Measurements from ENCODE around the gene TSC22D3.

The TSC22D3 gene

DNA sequence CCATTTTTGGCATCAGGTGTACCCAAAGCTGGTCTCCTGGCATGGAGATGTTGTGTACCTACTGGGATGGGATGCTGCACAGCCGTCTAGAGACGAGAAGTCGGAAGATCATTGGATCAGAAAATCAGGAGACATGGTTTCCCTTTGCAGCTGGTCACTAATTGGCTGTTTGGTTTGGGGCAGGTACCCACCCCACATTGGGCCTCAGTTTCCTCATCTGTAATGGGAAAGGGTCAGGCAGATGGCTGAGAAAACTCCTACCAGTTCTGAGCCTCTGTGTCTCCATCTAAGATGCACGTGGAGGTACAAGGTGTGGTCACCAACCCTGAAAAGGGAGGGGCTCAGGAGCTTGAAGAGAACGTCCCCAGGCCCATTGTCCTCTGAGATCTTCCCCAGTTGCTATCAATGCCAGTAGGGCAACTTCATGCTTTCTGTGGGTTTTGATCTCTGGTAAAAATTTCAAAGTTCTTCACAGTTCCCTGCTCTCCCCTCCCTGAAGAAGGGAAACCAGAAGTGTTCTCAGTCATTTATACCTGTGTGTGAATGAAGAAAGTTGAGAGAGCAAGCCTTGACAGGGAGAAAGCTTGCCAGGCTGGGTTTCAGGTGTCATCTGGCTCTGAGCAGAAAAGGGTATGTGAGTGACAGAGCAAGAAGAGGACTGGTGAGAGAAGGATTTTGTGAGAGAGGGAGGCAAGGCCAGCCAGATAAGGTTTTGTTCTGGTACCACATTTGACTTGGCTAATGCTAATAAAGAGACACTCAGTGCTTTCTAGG lies 15.1 kb downstream of the TSC22D3 start:
- Histone ChIP-seq H4K20me1 (ENCODE audit: insufficient read depth, low read length) (no peaks in the 10 kb centered on the region), H3K79me2 (ENCODE audit: insufficient read depth, low read length) (no peaks in the 10 kb centered on the region), H3K9me3 (ENCODE audit: low read length) (no peaks in the 10 kb centered on the region), H3K4me3 (ENCODE audit: low read depth, low read length, poor library complexity, severe bottlenecking) (no peak overlapping the region), H3K36me3 (ENCODE audit: insufficient read depth, low read length) (no peaks in the 10 kb centered on the region), H3K4me1 (ENCODE audit: insufficient read depth, low read length, severe bottlenecking) (no peaks in the 10 kb centered on the region), H3K9ac (ENCODE audit: low read length) (no peak overlapping the region), H3K27me3 (ENCODE audit: insufficient read depth, low read length) (no peaks in the 10 kb centered on the region), H3K9me2 (ENCODE audit: low read depth, low read length) (no peaks in the 10 kb centered on the region), H3K27ac (ENCODE audit: low read depth, low read length, poor library complexity, severe bottlenecking) (no peak overlapping the region), H3F3A (ENCODE audit: insufficient read depth, low read length) (no peaks in the 10 kb centered on the region), H3K4me2 (ENCODE audit: low read length) (no peak overlapping the region), H2AFZ (ENCODE audit: low read length) (no peak overlapping the region)
- TF ChIP-seq EZH2 (IDR thresholded peaks at IDR 0.05; ENCODE audit: borderline replicate concordance, low read length), result no peak
- TF ChIP-seq, protein P1, sequence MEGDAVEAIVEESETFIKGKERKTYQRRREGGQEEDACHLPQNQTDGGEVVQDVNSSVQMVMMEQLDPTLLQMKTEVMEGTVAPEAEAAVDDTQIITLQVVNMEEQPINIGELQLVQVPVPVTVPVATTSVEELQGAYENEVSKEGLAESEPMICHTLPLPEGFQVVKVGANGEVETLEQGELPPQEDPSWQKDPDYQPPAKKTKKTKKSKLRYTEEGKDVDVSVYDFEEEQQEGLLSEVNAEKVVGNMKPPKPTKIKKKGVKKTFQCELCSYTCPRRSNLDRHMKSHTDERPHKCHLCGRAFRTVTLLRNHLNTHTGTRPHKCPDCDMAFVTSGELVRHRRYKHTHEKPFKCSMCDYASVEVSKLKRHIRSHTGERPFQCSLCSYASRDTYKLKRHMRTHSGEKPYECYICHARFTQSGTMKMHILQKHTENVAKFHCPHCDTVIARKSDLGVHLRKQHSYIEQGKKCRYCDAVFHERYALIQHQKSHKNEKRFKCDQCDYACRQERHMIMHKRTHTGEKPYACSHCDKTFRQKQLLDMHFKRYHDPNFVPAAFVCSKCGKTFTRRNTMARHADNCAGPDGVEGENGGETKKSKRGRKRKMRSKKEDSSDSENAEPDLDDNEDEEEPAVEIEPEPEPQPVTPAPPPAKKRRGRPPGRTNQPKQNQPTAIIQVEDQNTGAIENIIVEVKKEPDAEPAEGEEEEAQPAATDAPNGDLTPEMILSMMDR (IDR thresholded peaks at IDR 0.05; ENCODE audit: low read length), result no peak

DNA sequence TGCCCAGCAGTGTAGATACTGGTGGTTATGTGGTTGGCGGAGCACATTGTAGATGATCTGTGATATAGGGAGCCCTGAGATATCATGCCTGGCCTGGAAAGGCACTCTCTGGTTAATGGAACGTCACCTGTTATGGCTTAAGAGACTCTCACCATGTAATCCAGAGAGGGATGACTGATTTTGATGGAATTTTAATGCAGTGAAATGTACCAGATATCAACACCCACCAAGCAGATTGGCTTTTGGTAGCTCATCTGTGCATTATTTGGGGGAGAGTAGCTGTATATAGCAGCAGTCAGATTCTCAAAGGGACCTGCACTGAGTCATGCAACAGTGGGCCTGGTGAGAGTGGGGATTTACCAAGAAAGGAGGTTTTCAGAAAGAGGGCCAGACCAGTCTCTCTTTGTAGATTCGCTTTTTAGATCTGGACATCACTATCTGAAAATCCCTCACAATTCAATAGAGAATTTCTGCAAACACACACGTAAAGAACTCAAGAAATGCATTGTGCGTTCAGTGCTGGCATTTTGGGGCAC lies 17.3 kb downstream of the TSC22D3 start:
- Histone ChIP-seq H3K27me3 (ENCODE audit: insufficient read depth, low read length) (no peaks in the 10 kb centered on the region), H3K9me3 (ENCODE audit: low read length) (no peaks in the 10 kb centered on the region), H3K4me1 (ENCODE audit: insufficient read depth, low read length, severe bottlenecking) (no peaks in the 10 kb centered on the region), H2AFZ (ENCODE audit: low read length) (no peak overlapping the region), H3K9me2 (ENCODE audit: low read depth, low read length) (no peaks in the 10 kb centered on the region), H4K20me1 (ENCODE audit: insufficient read depth, low read length) (no peaks in the 10 kb centered on the region), H3K4me3 (ENCODE audit: low read depth, low read length, poor library complexity, severe bottlenecking) (no peak overlapping the region), H3K79me2 (ENCODE audit: insufficient read depth, low read length) (no peaks in the 10 kb centered on the region), H3K9ac (ENCODE audit: low read length) (no peak overlapping the region), H3F3A (ENCODE audit: insufficient read depth, low read length) (no peaks in the 10 kb centered on the region), H3K36me3 (ENCODE audit: insufficient read depth, low read length) (no peaks in the 10 kb centered on the region), H3K27ac (ENCODE audit: low read depth, low read length, poor library complexity, severe bottlenecking) (no peak overlapping the region), H3K4me2 (ENCODE audit: low read length) (no peak overlapping the region)
- no peak for TF ChIP-seq EZH2 (IDR thresholded peaks at IDR 0.05; ENCODE audit: borderline replicate concordance, low read length)
- TF ChIP-seq, protein P1 (IDR thresholded peaks at IDR 0.05; ENCODE audit: low read length), result no peak

DNA sequence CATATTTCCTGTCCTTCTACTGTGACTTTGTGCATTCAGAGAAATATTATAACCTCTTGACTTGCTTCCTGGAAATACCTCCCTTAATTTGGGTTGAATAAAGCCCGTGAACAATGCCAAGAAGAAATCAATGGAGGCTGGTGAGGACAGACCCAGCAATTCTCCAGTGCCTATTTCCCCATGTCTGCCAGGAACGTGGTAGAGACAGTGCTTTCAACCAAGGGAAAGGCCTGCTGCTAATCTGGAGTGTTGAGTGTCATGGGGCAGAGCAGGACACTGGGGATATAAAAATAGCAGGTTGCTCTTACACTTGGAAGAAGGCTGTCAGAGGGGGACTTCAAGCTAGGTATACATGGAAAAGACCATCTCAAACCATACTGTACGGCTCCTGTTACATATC lies 19.9 kb downstream of the TSC22D3 start:
- TF ChIP-seq, protein P1 (IDR thresholded peaks at IDR 0.05; ENCODE audit: low read length), result no peak
- no peak for TF ChIP-seq EZH2 (IDR thresholded peaks at IDR 0.05; ENCODE audit: borderline replicate concordance, low read length)

More for the DNA sequence above, 19.9 kb downstream of the TSC22D3 start:
- H3K36me3 ChIP-seq (ENCODE audit: insufficient read depth, low read length), result no peaks in the 10 kb centered on the region
- H3K4me1 ChIP-seq (ENCODE audit: insufficient read depth, low read length, severe bottlenecking), result no peaks in the 10 kb centered on the region
- H3K79me2 ChIP-seq (ENCODE audit: insufficient read depth, low read length), result no peaks in the 10 kb centered on the region
- H3K9me2 ChIP-seq (ENCODE audit: low read depth, low read length), result no peaks in the 10 kb centered on the region
- no peak overlapping the region for H3K4me3 ChIP-seq (ENCODE audit: low read depth, low read length, poor library complexity, severe bottlenecking)
- H3K9ac ChIP-seq (ENCODE audit: low read length), result no peak overlapping the region
- no peaks in the 10 kb centered on the region for H3K27me3 ChIP-seq (ENCODE audit: insufficient read depth, low read length)
- no peak overlapping the region for H2AFZ ChIP-seq (ENCODE audit: low read length)
- no peak overlapping the region for H3K4me2 ChIP-seq (ENCODE audit: low read length)
- no peaks in the 10 kb centered on the region for H4K20me1 ChIP-seq (ENCODE audit: insufficient read depth, low read length)
- H3F3A ChIP-seq (ENCODE audit: insufficient read depth, low read length), result no peaks in the 10 kb centered on the region
- H3K9me3 ChIP-seq (ENCODE audit: low read length), result no peaks in the 10 kb centered on the region
- no peak overlapping the region for H3K27ac ChIP-seq (ENCODE audit: low read depth, low read length, poor library complexity, severe bottlenecking)

Measured in OCI-LY1 (cell line).